Skin epidermis (tissue), 12 donors: ENCODE measurements around the gene ALG8.
"Not testable (repeated sequence)": the region's sequence is repeated elsewhere in the genome, so short reads cannot be mapped to it uniquely, and the experiment has no call there.

Source experiments
- H3K27ac ChIP-seq, 21 experiments: fragments of 200-600 bp; sonication (generic) in 11 of 21; one replicate each; pipeline ENCODE4 v1.5.0; 2020; ENCODE audit warnings: mild to moderate bottlenecking in 3 of 21, inconsistent platforms in 2 of 21, moderate library complexity in 2 of 21
- H3K4me3 ChIP-seq, 7 experiments: fragments of 200-600 bp; sonication (generic) in 2 of 7; one replicate each; pipeline ENCODE4 v1.5.0; 2020; ENCODE audit warnings: inconsistent platforms in 2 of 7, mild to moderate bottlenecking in 2 of 7, moderate library complexity in 1 of 7

The ALG8 gene

DNA sequence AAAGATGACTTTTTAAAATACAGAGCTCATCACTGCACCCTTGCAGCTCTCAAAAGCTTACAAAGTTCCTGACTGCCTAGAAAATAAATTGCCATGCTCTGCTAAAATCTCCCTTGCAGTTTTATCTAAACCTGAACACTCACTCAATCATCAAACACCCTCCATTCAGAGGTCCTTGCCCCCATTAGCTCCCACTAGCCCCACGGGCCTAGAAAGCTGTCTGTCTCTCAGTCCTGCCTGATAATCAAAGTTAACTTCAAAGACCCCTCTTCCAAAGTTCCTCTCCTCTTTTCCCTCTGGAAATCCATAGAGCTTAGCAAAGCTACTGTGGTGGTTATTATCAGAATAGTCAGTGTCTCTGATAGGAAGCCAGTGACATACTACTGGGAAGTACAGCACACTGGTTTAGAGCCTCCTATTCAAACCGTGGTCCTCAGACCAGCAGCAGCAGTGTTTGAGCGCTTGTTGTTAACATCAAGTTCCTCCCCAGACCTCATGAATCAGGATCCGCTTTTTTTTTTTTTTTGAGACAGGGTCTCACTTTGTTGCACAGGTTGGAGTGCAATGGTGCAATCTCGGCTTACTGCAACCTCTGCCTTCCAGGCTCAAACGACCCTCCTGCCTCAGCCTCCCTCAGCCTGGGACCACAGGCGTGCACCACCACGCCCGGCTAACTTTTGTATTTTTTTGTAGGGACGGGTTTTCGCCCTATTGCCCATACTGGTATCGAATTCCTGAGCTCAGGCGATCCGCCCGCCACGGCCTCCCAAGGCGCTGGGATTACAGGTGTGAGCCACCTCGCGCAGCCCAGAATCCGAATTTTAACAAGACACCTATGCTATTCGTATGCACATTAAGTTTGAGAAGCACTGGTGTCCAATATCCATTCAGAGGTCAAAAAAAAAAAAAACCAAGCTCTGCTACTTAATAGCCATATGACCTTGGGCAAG, 60.9 kb downstream of the ALG8 start:
- Histone ChIP-seq H3K4me3 (peak overlapping the region; percentile 59 to 99 (median 85)), H3K27ac (peak overlapping the region in 17 of 21 experiments; percentile 75 to 96 (median 90))

DNA sequence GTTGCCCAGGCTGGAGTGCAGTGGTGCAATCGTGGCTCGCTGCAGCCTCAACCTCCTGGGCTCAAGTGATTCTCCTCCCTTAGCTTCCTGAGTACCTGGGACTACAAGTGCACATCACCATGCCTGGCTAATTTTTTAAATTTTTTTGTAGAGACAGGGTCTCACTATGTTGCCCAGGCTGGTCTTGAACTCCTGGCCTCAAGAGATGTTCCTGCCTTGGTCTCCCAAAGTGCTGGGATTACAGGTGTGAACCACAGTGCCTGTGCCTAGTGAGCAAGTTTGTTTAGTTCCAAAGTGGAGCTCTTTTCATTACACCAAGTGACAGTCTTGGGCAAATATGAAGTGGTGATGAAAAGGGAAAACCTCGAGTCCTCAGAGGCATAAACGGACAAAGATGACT, 61.8 kb downstream of the ALG8 start:
- not testable (repeated sequence) for H3K27ac ChIP-seq
- peak overlapping the region in 1 of 7 experiments; percentile 85 for H3K4me3 ChIP-seq

DNA sequence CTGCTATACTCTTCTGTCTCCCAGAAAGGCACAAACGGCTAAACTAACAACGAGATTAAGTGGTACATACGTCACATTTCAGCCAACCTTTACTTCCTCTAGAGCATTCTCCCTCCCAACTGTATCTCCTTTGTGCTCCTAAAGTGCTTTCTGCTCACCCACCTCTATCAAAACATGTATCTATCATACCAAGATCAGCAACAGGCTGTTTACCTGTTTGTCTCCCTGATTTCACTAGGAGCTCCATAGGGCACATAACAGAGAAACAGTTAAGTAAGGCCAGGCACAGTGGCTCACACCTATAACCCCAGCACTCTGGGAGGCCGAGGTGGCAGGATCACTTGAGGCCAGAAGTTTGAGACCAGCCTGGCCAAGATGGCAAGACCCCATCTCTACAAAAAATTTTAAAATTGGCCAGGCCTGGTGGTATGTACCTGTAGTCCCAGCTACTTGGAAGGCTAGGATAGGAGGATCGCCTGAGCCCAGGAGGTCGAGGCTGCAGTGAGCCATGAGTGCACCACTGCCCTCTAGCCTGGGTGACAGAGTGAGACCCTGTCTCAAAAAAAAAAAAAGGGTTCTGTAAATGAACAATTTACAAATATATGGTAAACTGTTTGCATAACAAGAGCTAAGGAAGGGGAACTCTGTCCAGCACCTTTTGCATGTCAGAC, 62.6 kb downstream of the ALG8 start:
- Histone ChIP-seq H3K4me3 (no peak overlapping the region), H3K27ac (no peak overlapping the region)

DNA sequence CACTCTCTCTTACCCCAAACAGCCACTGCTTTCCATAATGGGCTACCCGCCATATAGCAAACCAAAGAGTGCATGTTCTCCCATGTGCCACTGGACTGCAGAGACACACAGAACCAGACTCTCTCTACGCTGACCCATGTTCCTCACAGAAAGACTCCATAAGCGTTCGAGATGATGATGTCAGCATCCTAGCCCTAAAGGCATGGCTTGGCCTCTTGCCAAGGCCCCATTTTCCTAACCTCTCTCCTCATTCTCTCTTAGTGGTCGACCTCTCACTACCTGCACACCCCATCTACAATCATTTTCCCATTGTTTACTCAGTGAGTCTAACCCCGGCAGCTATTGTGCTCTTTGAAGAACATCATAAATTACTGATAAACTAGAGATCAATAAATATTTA, 64.7 kb downstream of the ALG8 start:
- Histone ChIP-seq H3K4me3 (no peak overlapping the region), H3K27ac (no peak overlapping the region)

DNA sequence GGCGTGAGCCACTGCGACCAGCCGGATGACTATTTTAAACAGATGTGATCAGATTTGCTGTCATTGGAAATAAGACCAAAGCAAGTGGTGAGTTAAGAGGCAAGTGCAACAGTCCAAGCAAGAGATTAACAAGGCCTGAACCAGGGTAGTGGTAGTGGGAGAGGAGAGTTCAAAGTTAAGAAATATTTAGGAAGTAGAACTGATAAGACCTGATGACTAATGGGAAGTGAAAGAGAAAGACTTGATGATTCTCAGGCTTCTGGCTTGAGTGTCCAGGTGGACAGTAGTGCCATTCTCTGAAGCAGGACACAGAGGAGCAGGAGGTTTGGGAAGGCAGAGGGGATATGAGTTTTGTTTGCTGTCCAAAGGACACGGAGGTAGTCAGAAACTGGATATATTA, 67.0 kb downstream of the ALG8 start:
- H3K4me3 ChIP-seq = no peak overlapping the region
- H3K27ac ChIP-seq = no peak overlapping the region

DNA sequence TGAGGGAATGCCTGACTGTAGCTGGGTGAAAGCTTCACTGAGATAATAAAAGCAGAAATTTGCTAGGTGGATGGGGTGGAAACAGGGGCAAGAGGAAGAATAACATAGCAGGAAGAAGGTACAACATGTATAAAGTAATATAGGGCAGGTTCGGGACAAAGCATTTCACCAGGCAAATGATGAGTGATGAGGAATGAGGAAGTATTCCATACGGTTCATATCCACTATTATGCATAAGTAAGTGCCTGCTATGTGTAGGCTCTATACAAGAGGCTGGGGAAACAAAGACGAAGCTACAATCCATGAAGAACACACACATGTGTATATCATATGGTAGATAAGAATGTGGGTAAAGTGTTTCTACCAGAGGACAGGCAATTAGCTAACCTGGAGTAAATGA, 67.7 kb downstream of the ALG8 start:
- Histone ChIP-seq H3K4me3 (no peak overlapping the region), H3K27ac (no peak overlapping the region)

DNA sequence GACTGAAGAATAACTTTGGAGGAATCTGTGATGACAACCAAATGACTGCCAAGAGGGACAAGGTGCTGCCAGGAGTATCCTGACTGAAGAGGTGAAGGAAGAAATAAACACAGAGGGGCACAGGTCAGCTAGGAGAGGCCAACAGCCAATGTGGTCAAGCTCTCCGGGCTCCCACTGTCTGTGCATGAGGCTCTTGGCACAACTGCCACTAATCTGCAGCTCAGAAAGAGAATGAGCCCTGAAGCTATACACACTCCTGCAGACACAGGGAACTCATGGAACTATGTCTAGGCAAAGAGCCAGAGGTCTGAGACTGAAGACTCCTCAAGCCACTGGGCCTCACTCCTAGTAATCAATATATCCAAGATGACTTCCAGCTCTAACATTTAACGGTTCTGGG, 68.8 kb downstream of the ALG8 start:
- no peak overlapping the region for H3K4me3 ChIP-seq
- H3K27ac ChIP-seq = no peak overlapping the region

DNA sequence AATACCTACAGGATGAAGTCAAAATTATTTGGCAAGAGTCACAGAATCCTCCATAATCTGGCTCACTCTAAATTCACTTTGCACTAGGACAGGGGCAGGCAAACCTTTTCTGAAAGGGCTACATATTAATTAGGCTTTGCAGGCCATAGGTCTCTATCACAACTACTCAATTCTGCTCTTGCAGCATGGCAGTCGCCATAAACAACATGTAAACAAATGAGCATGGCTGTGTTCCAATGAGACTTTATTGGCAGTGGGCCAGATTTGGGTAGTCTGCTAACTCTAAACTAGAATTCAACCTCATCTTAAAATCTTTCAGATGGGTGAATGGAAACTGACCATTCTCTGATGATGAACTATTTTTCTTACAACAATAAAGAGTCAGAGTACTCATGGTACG, 70.0 kb downstream of the ALG8 start:
- Histone ChIP-seq H3K4me3 (no peak overlapping the region), H3K27ac (peak overlapping the region in 1 of 21 experiments; percentile 2)

DNA sequence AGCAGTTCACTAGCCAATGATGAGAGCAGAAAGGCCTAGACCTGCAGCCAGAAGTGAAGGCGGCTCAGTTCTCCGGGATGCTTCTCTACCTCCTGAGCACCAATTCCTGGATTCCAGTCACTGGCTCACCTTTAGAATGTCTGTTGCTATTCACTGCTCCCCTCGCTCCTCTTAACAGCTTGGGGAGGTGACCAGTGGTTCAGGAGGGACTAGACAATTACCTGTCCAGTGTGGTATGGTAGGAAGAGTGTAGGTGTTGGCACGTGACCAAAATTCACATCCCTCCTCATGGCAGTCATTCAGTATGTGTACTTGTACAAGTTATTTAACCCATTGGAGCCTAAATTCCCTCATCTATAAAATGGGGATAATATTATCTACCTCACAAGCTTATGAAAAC, 71.7 kb downstream of the ALG8 start:
- Histone ChIP-seq H3K27ac (no peak overlapping the region), H3K4me3 (no peak overlapping the region)

DNA sequence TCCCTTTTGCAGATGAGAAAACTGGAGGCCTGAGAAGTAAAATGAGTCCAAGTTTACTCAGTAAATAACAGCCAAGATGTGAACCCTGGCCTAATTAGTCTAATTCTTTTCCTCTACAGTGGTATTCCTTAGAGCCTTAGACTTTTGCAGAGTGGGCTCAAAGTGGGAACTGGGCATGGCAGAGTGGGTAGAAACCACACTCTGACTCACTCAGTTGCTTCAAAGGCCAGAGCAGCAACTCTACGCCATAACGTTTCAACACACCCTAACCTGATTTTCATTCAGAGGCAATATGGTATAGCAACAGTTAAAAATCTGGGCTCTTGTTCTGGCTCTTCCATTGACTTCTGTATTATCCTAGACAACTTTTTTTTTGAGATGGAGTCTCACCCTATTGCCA, 73.0 kb downstream of the ALG8 start:
- H3K27ac ChIP-seq = peak overlapping the region in 1 of 21 experiments; percentile 15
- no peak overlapping the region for H3K4me3 ChIP-seq

DNA sequence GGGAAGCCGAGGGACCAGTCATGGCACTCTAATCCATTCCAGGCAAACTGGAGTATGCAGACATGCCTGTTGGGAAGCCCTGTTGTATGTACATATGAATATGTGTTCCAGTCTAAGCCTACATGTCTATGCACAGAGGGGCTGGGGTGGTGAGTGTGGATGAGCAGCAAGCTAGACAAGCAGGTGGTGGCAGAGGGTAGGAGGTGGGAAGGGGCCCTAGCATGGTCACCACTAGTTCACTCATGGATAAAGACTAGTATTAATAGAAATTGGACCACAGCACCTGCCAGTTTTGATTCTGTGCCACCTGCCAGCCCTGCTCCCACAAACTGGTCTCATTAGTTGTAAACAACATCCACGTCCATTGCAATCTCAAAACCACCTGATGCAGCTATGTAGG, 74.2 kb downstream of the ALG8 start:
- H3K4me3 ChIP-seq = no peak overlapping the region
- no peak overlapping the region for H3K27ac ChIP-seq

DNA sequence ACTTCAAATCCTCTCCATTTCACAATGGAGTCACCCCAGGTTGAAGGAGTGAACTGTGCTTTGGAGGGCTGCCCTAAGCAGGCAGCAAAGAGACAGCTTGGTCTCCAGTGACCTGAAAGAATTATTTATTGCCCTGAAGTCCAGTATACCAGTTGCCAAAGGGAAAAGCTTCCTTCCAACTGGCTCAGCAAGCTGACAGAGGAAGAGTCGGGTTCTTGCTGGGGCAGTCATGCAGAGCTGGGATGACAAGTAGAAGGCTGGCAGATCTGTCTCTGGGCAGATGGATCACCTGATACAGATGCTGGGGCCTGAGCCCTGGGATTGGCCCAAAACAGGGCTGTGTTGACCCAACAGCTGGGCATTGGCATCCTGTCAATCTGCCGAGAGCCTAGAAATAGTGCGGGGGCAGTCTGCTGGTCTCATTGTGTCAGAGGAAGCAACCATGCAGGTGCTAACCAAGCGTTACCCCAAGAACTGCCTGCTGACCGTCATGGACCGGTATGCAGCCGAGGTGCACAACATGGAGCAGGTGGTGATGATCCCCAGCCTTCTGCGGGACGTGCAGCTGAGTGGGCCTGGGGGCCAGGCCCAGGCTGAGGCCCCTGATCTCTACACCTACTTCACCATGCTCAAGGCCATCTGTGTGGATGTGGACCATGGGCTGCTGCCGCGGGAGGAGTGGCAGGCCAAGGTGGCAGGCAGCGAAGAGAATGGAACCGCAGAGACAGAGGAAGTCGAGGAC, 75.8 kb downstream of the ALG8 start, which contains the start of gene THRSP:
TSS of gene THRSP (plus strand) at position 422 of the 742 bp plus-strand sequence. CDS start at position 443, 21 bp downstream.
- peak within 1 kb of the TSS in 1 of 21 experiments; percentile 51 for H3K27ac ChIP-seq

DNA sequence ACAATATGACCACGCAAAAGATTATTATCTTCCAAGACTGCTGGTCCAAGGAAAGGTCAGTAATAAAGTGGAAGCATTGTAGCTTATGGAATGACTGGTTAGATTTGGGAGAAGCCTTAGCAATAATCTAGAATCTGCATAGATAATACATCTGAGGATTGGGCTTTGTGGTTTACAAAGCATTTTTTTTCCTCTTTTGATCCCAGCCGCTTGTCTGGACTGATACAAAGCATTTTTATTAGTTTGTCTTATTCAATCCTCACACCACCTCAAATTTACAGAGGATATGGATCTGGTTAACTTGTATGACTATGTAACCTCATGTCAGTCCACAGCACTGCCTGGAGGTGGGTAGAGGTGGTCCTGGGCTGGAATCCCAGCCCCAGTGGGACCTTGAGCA, 76.8 kb downstream of the ALG8 start:
- peak overlapping the region in 1 of 21 experiments; percentile 51 for H3K27ac ChIP-seq
- H3K4me3 ChIP-seq = no peak overlapping the region

More for the DNA sequence above, 75.8 kb downstream of the ALG8 start, which contains the start of gene THRSP:
- peak within 1 kb of the TSS in 1 of 7 experiments; percentile 5 for H3K4me3 ChIP-seq

DNA sequence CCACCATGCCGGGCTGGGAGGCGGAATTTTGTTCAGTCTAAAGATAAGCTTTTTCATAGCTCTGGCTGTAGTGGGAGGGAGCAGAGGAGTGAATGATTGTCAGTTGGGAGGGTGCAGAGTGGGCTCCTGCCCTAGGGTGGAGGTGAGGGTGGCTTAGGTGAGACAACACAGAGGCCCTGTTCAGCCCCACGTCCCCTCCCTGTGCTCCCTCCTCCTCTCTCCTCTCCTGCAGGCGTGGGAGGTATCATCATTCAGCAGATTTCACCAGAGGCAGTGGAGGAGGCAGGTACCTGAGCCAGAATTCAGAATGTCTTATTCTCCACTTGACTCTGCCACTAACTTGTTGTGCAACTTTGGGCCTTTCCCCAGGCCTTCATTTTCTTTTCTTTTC, 77.5 kb downstream of the ALG8 start:
- H3K4me3 ChIP-seq = no peak overlapping the region
- peak overlapping the region in 1 of 21 experiments; percentile 51 for H3K27ac ChIP-seq

DNA sequence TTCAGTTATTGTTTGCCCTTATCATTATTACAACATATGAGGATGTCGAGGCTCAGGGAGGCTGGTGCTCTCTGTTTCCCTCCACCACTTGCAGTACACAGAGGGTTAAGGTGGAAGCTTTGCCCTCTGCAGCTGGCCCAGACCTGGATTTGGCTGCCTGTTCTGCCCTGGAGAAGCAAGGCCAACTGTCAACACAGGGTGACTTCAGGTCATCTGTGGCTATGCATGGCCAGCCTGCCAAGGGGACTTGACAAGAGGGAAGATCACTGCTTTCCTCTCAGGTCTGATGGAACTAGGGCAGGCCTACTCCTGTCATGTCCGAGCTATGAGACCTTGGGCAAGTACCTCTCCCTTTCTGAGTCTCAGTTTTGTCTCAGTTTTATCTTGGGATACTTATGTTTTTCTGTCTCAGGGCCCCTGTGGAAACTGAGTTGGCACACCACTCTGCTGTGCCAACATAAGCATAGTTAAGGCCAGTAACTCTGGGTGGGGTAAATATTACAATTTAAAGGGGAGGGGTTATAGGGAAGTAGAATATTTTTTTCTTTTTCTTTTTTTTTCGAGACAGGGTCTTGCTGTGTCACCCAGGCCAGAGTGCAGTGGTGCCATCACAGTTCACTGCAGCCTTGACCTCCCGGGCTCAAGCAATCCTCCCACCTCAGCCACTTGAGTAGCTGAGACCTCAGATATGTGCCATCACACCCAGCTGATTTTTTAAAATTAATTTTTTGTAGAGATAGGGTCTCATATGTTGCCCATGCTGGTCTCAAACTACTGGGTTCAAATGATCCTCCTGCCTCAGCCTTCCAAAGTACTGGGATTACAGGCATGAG, 78.1 kb downstream of the ALG8 start:
- no peak overlapping the region for H3K4me3 ChIP-seq
- H3K27ac ChIP-seq = peak overlapping the region in 2 of 21 experiments; percentile 24 to 51

DNA sequence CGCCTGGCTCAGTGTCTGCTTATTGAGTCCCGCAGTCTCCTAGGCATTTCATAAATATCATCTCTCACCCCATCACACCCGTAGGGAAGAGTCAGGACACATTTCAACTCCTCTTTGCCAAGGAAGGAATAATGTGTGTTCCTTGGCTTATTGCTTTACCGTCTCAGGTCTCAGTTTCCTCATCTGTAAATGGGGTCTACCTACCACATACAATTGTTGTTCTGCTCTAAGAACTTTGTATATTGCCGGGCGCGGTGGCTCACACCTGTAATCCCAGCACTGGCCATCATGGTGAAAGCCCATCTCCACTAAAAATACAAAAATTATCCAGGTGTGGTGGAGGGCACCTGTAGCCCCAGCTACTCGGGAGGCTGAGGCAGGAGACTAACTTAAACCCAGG, 78.9 kb downstream of the ALG8 start:
- Histone ChIP-seq H3K4me3 (no peak overlapping the region), H3K27ac (no peak overlapping the region)

DNA sequence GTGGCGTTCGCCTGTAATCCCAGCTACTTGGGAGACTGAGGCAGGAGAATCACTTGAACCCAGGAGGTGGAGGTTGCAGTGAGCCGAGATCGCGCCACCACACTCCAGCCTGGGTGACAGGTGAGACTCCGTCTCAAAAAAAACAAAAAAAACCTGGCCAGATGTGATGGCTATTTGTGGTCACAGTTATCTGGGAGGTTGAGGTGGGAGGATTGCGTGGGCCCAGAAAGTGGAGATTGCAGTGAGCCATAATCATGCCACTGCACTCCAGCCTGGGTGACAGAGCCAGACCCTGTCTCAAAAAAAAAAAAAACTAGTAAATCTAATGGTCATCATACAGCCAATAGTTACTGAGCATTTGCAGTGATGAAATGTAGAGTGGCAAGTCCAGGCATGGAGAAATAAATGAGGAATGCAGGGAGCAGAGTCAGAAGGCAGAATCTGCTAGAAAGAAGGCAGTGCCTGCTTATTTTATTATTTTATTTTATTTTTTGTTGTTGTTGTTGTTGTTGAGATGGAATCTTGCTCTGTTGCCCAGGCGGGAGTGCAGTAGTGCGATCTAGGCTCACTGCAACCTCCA, 79.6 kb downstream of the ALG8 start:
- not testable (repeated sequence) for H3K27ac ChIP-seq, H3K4me3 ChIP-seq

DNA sequence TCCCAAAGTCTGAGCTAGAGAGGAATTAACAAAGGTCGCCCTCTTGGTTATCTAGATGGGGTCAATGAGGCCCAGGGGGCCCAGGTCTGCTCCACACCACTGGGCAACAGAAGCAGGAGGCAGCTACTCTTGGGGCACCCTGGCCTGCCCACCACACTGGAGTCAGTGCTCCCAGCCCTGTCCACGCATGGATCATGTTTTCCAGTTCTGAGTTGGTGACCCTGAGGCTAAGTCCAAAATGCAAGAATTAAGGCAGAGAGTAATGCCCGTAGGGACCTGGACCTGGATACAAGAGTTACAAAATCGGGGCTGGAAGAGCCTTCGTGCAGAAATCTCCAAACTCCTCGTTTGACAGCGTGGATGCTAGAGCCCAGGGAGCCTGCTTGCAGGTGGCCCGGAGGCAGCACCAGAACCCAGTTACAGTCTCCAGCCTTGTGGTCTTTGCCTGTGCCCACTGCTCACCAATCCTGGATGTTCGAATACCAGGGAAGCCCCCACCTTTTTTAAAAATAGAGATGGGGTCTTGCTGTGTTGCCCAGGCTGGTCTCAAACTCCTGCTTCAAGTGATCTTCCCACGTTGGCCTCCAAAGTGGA, 81.9 kb downstream of the ALG8 start:
- no peak overlapping the region for H3K4me3 ChIP-seq
- H3K27ac ChIP-seq = no peak overlapping the region

DNA sequence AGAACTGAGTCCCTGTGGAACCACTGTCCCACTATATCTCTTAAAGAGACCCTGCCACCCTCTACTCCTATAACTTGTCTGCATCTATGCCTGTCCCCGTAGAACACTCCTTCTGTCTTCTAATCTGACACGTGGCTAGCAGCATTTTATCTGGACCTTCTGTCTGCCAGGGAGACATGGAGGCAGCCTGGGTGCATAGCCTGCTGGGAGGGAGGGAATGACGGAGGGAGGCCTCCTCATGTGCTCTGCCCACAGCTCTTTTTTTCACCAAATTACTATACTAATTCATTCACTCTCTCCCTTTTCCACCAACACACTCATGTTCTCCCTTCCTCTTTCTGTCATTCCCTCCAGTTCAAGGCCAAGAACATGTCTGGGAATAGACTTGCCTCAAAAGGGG, 83.3 kb downstream of the ALG8 start:
- Histone ChIP-seq H3K4me3 (no peak overlapping the region), H3K27ac (no peak overlapping the region)
